CD4-positive, alpha-beta T cell (primary cell): ENCODE data around the gene FSCB. TPM values are rescaled to one million over a fixed set of nuclear protein-coding genes. Genes with fewer than 3 reads are reported as not detected.
"Not testable (repeated sequence)": the region's sequence is repeated elsewhere in the genome, so short reads cannot be mapped to it uniquely, and the experiment has no call there.

ENCODE experiments used
- ATAC-seq: fragments of 200-7000 bp; cut with Tn5 transposase; one replicate; pipeline ENCODE4 v1.10.0; 2022; ENCODE audit warnings: mild to moderate bottlenecking; ENCODE audit not compliant: poor library complexity
- CTCF ChIA-PET: fragments of 350-600 bp; sonication (Branson Sonifier 250); formaldehyde crosslinking; loops from one replicate; lab custom pipeline; 2021; ENCODE audit warnings: antibody characterized with exemption, inconsistent platforms; lab: Charles Lee
- POLR2A ChIA-PET: fragments of 350-600 bp; sonication (Branson Sonifier 250); formaldehyde crosslinking; loops from one replicate; lab custom pipeline; 2021; ENCODE audit warnings: antibody characterized with exemption, inconsistent platforms; lab: Charles Lee
- DNase-seq, 14 experiments: peaks; one replicate each; pipeline ENCODE4 v3.0.0-alpha.2; 2013 to 2020; ENCODE audit warnings: mixed read lengths in 2 of 14
- H3K27ac ChIP-seq, 2 donors: one replicate each; pipeline versions ENCODE4 v1.5.1 to v1.7.0; 2013; ENCODE audit warnings: low read length in 2 of 2, low read depth in 1 of 2, mild to moderate bottlenecking in 1 of 2
- H3K27me3 ChIP-seq, 2 experiments: 1 replicate in 1 of 2; 2 replicates in 1 of 2; pipeline versions ENCODE4 v1.6.1 to v1.7.0; 2013; ENCODE audit warnings: low read length in 2 of 2, control low read depth in 1 of 2, mild to moderate bottlenecking in 1 of 2, moderate library complexity in 1 of 2; ENCODE audit not compliant: insufficient read depth in 2 of 2, control insufficient read depth in 1 of 2
- H3K36me3 ChIP-seq: one replicate; pipeline ENCODE4 v1.6.1; 2013; ENCODE audit warnings: low read length, control low read depth; ENCODE audit not compliant: insufficient read depth
- H3K4me1 ChIP-seq: one replicate; pipeline ENCODE4 v1.6.1; 2013; ENCODE audit warnings: low read length, control low read depth; ENCODE audit not compliant: insufficient read depth
- H3K4me3 ChIP-seq: one replicate; pipeline ENCODE4 v1.5.1; 2013; ENCODE audit warnings: mild to moderate bottlenecking, low read length, moderate library complexity
- H3K9me3 ChIP-seq, 2 experiments: 1 replicate in 1 of 2; 2 replicates in 1 of 2; pipeline versions ENCODE4 v1.6.1 to v1.7.0; 2013; ENCODE audit warnings: low read length in 2 of 2, mild to moderate bottlenecking in 2 of 2, control low read depth in 1 of 2, moderate library complexity in 1 of 2; ENCODE audit not compliant: control insufficient read depth in 1 of 2, insufficient read depth in 1 of 2
- H3K27ac Mint-ChIP-seq: one replicate; pipeline ENCODE4 v1.8.0; 2020; ENCODE audit warnings: mixed read lengths
- H3K27me3 Mint-ChIP-seq: one replicate; pipeline ENCODE4 v1.8.0; 2021; ENCODE audit warnings: mixed read lengths
- H3K36me3 Mint-ChIP-seq: one replicate; pipeline ENCODE4 v1.8.0; 2021; ENCODE audit warnings: low read depth, mixed read lengths
- H3K4me1 Mint-ChIP-seq: one replicate; pipeline ENCODE4 v1.8.0; 2021; ENCODE audit warnings: low read depth, mixed read lengths
- H3K4me3 Mint-ChIP-seq: one replicate; pipeline ENCODE4 v1.8.0; 2020; ENCODE audit warnings: mild to moderate bottlenecking, mixed read lengths
- H3K9me3 Mint-ChIP-seq: one replicate; pipeline ENCODE4 v1.8.0; 2020; ENCODE audit warnings: mixed read lengths
- CTCF ChIP-seq: fragments of 200-600 bp; IDR thresholded peaks from one replicate; pipeline ENCODE4 v1.8.0; 2022; ENCODE audit warnings: antibody characterized with exemption, mild to moderate bottlenecking
- intact Hi-C, 2 experiments: fragments of 100-400 bp; cut with DNase I in 1 of 2; cut with micrococcal nuclease in 1 of 2; formaldehyde crosslinking; loops; one replicate each; pipeline versions ENCODE4 v1.15.1 to v1.9.0; 2023 to 2025; cut with DNase I, micrococcal nuclease
- total RNA-seq, 174 experiments: library from RNA in 2 of 174; stranded (reverse) in 2 of 174; gene quantifications; one replicate each; pipeline ENCODE4 v1.2.3 and lab custom pipeline; 2021 to 2026

FSCB gene
- total RNA-seq, 2 experiments from 2014 or later, result not detected

- no peak overlapping the region for H3K4me3 ChIP-seq
- no peak overlapping the region for H3K4me3 Mint-ChIP-seq
- no peaks in the 10 kb centered on the region for H3K36me3 ChIP-seq
- H3K36me3 Mint-ChIP-seq, result no peaks in the 10 kb centered on the region
- H3K27me3 Mint-ChIP-seq, result no peaks in the 10 kb centered on the region
- intact Hi-C loops, result no loop called here
- TF ChIP-seq CTCF, result no peak
- H3K27ac ChIP-seq, result no peak overlapping the region
- no peak for DNase-seq
- peaks cover 2% of the 10 kb centered on the region for H3K9me3 Mint-ChIP-seq
- ChIA-PET CTCF (no interaction called here), POLR2A (no interaction called here)
- no peaks in the 10 kb centered on the region for H3K4me1 ChIP-seq
- H3K27me3 ChIP-seq, result no peaks in the 10 kb centered on the region
- H3K27ac Mint-ChIP-seq, result no peak overlapping the region
- peaks cover 0 to 2% of the 10 kb centered on the region in 2 experiments for H3K9me3 ChIP-seq
- no peaks in the 10 kb centered on the region for H3K4me1 Mint-ChIP-seq
- ATAC-seq, result no peak
These were observed 21.9 kb upstream of the FSCB start for GRCh38 chr14:44529026-44529425.

- Mint-ChIP-seq H3K27me3 (no peaks in the 10 kb centered on the region), H3K36me3 (no peaks in the 10 kb centered on the region), H3K4me3 (no peak overlapping the region), H3K27ac (no peak overlapping the region), H3K4me1 (no peaks in the 10 kb centered on the region), H3K9me3 (peaks cover 2% of the 10 kb centered on the region)
- Histone ChIP-seq H3K9me3 (no peaks in the 10 kb centered on the region), H3K27me3 (no peaks in the 10 kb centered on the region), H3K27ac (no peak overlapping the region), H3K4me1 (no peaks in the 10 kb centered on the region), H3K36me3 (no peaks in the 10 kb centered on the region), H3K4me3 (no peak overlapping the region)
- DNase-seq (no peak), ATAC-seq (no peak)
- ChIA-PET POLR2A (no interaction called here), CTCF (no interaction called here)
- intact Hi-C loops, result no loop called here
- no peak for TF ChIP-seq CTCF
These were observed 21.1 kb upstream of the FSCB start for GRCh38 chr14:44528180-44528579.

- Mint-ChIP-seq H3K4me3 (no peak overlapping the region), H3K4me1 (no peaks in the 10 kb centered on the region), H3K9me3 (peaks cover 5% of the 10 kb centered on the region), H3K27ac (no peak overlapping the region), H3K36me3 (no peaks in the 10 kb centered on the region), H3K27me3 (no peaks in the 10 kb centered on the region)
- ChIA-PET POLR2A (no interaction called here), CTCF (no interaction called here)
- no peak for ATAC-seq
- TF ChIP-seq CTCF, result no peak
- DNase-seq, result no peak
- H3K4me3 ChIP-seq, result no peak overlapping the region
- H3K9me3 ChIP-seq, result no peaks in the 10 kb centered on the region
- no peak overlapping the region for H3K27ac ChIP-seq
- intact Hi-C loops, result no loop called here
- no peaks in the 10 kb centered on the region for H3K4me1 ChIP-seq
- no peaks in the 10 kb centered on the region for H3K36me3 ChIP-seq
- H3K27me3 ChIP-seq, result no peaks in the 10 kb centered on the region
These were observed 18.2 kb upstream of the FSCB start for GRCh38 chr14:44525237-44525636.

GRCh38 chr14:44515668-44516067 lies 8.6 kb upstream of the FSCB start:
- H3K4me3 ChIP-seq, H3K9me3 ChIP-seq, H3K4me1 Mint-ChIP-seq, H3K4me1 ChIP-seq, CTCF ChIA-PET, H3K27me3 Mint-ChIP-seq, H3K27ac Mint-ChIP-seq, H3K36me3 ChIP-seq, H3K27me3 ChIP-seq, H3K4me3 Mint-ChIP-seq, ATAC-seq, H3K27ac ChIP-seq, H3K36me3 Mint-ChIP-seq, DNase-seq, intact Hi-C loops, POLR2A ChIA-PET: not testable (repeated sequence)
- H3K9me3 Mint-ChIP-seq, result peaks cover 14% of the 10 kb centered on the region
